ENCODE measurements around the gene LRFN4. TPM values are rescaled to one million over a fixed set of nuclear protein-coding genes. Genes with fewer than 3 reads are reported as not detected.

The LRFN4 gene
- total and polyA plus RNA-seq, 10 of the 15 experiments (the other 5 are each of a cell fraction or from before 2014, with no cell fraction given), result 0.03 to 43.8 (median 4.9) TPM

DNA sequence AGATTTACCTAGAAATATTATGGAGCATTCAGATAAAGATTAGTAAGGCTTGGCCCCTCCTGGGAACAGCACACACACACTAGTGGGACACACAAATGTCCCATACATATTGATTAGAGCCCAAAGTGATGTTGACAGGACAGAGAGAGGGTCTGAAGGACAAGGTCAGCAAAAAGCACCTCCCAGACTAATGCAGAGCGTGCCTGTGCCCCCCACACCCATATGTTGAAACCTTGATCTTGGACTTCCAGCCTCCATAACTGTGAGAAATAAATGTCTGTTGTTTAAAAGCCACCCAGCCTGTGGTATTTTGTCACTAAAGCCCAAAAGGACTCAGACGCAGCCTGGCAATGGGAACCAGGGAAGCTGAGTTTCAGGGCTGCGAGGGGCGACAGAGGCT, 27.6 kb downstream of the LRFN4 start:
- H3K79me2 ChIP-seq (ENCODE audit: control insufficient read depth, insufficient read depth, low read length), result no peaks in the 10 kb centered on the region
- H3K4me3 ChIP-seq, result no peak overlapping the region
- ChIA-PET CTCF (interaction anchor here (0.9 to 1.8 kb wide), 4 partner anchors 8 to 498 kb away, joined by 3 to 4 read pairs (median 4); no protein-coding TSS in a partner anchor), POLR2A (no interaction called here), SMC1A (ENCODE audit: uncharacterized antibody, unreplicated experiment) (interaction anchor here (0.6 to 1.2 kb wide), 2 partner anchors 96 to 189 kb away, joined by 3 to 7 read pairs; no protein-coding TSS in a partner anchor), RAD21 (ENCODE audit: unreplicated experiment) (interaction anchor here (2.7 kb wide), 1 partner anchor 188 kb away, joined by 7 read pairs; no protein-coding TSS in a partner anchor)
- H3K36me3 ChIP-seq (ENCODE audit: control insufficient read depth in 2 of 2, insufficient read depth in 2 of 2, low read length in 1 of 2), result no peaks in the 10 kb centered on the region
- no peak for ATAC-seq
- H4K20me1 ChIP-seq (ENCODE audit: control insufficient read depth, insufficient read depth), result no peaks in the 10 kb centered on the region; the same call in 1 of the 2 replicates
- BruUV-seq (replicated peaks), result no TSS peak
- 71% methylated on average over 4 of the region's 4 CpGs for WGBS (ENCODE audit: insufficient coverage, insufficient replicate concordance, low lambda C conversion rate, missing lambda C conversion rate)
- no peak overlapping the region for H3K27ac ChIP-seq (ENCODE audit: control insufficient read depth, insufficient read depth)
- no peak overlapping the region for H2AFZ ChIP-seq (ENCODE audit: control insufficient read depth, low read depth, low read length)
- no peak for DNase-seq (ENCODE audit: low read depth, low spot score)
- intact Hi-C loops (cut with micrococcal nuclease; ENCODE audit: unreplicated experiment), result no loop called here
- H3K4me1 ChIP-seq (ENCODE audit: control insufficient read depth, insufficient read depth, low read length), result peaks cover 3% of the 10 kb centered on the region; the same call in 1 of the 2 replicates
- TF ChIP-seq EP300 (IDR thresholded peaks at IDR 0.05; ENCODE audit: borderline replicate concordance in 1 of 2, control insufficient read depth in 1 of 2, low read depth in 2 of 2, low read length in 2 of 2) (no peak), NR2F1 (conservative IDR thresholded peaks at IDR 0.05) (no peak), CHD4 (IDR thresholded peaks at IDR 0.05) (no peak), MTA2 (IDR thresholded peaks at IDR 0.05; ENCODE audit: low read depth) (no peak), IRF4 (IDR thresholded peaks at IDR 0.05; ENCODE audit: low read depth, low read length) (no peak), NRF1 (conservative IDR thresholded peaks at IDR 0.05; ENCODE audit: low read depth, low read length) (no peak), ZNF687 (IDR thresholded peaks at IDR 0.05) (no peak), SPI1 (IDR thresholded peaks at IDR 0.05; ENCODE audit: borderline replicate concordance, insufficient read depth, low read depth, low read length) (no peak), POU2F2 (IDR thresholded peaks at IDR 0.05; ENCODE audit: borderline replicate concordance, low read depth, low read length) (no peak), SMC3 (IDR thresholded peaks at IDR 0.05; ENCODE audit: borderline replicate concordance, low read length) (no peak), ZBED1 (IDR thresholded peaks at IDR 0.05; ENCODE audit: borderline replicate concordance) (no peak), RELB (IDR thresholded peaks at IDR 0.05; ENCODE audit: low read depth) (no peak), RBBP5 (conservative IDR thresholded peaks at IDR 0.05) (no peak), HDAC6 (IDR thresholded peaks at IDR 0.05; ENCODE audit: unreplicated experiment) (no peak), CREB1 (IDR thresholded peaks at IDR 0.05; ENCODE audit: low read depth) (no peak)
- TF ChIP-seq, protein P1, sequence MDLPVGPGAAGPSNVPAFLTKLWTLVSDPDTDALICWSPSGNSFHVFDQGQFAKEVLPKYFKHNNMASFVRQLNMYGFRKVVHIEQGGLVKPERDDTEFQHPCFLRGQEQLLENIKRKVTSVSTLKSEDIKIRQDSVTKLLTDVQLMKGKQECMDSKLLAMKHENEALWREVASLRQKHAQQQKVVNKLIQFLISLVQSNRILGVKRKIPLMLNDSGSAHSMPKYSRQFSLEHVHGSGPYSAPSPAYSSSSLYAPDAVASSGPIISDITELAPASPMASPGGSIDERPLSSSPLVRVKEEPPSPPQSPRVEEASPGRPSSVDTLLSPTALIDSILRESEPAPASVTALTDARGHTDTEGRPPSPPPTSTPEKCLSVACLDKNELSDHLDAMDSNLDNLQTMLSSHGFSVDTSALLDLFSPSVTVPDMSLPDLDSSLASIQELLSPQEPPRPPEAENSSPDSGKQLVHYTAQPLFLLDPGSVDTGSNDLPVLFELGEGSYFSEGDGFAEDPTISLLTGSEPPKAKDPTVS (IDR thresholded peaks at IDR 0.05; ENCODE audit: low read depth, low read length), result no peak
- H3K27me3 ChIP-seq (replicated peaks in 1 of 2; ENCODE audit: control insufficient read depth in 2 of 2, insufficient read depth in 2 of 2, low read length in 1 of 2), result peaks cover 0 to 3% of the 10 kb centered on the region in 2 experiments; a peak in 2 of 4 replicates
- no peak overlapping the region for H3K4me2 ChIP-seq (ENCODE audit: control insufficient read depth, insufficient read depth)
- no peaks in the 10 kb centered on the region for H3K9me3 ChIP-seq (replicated peaks; ENCODE audit: control insufficient read depth, insufficient read depth, low read length)
- in situ Hi-C loops (cut with MboI), result loop anchor here (5.0 kb wide), 1 partner anchor 192 kb away; no protein-coding TSS in a partner anchor
- no peak overlapping the region for H3K9ac ChIP-seq (ENCODE audit: control insufficient read depth, insufficient read depth, low read length)
- no peak for FAIRE-seq
